Measurements from ENCODE around the gene FKBP3.

DNA sequence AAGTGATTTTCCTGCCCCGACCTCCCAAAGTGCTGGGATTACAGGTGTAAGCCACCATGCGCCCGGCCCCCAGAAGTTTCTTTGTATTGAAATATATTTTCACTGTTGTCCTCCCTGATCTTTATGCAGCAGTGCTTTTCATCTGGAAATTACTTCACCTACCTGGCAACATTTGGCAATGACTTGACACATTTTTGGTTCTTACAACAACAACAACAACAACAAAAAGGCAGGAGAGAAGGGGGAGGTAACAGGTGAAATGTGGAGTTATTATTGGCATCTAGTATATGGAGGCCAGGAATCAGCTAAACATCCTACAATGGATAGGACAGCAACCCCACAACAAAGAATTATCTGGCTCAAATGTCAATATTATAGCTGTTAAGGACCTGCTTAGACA, 15.3 kb upstream of the FKBP3 start:
- no peak for TF ChIP-seq CTCF (IDR thresholded peaks at IDR 0.05; ENCODE audit: insufficient read depth, low read depth, low read length)
- no peak for TF ChIP-seq EZH2 (IDR thresholded peaks at IDR 0.05; ENCODE audit: insufficient read depth, low read length)

Data from astrocyte (in vitro differentiated cells and primary cell).